ENCODE measurements around the gene CFAP97D2. TPM values are rescaled to one million over a fixed set of nuclear protein-coding genes. Genes with fewer than 3 reads are reported as not detected.

CFAP97D2 gene
- total and polyA plus RNA-seq, 2 of the 13 experiments (the other 11 are each of a cell fraction or from before 2014, with no cell fraction given): not detected

DNA sequence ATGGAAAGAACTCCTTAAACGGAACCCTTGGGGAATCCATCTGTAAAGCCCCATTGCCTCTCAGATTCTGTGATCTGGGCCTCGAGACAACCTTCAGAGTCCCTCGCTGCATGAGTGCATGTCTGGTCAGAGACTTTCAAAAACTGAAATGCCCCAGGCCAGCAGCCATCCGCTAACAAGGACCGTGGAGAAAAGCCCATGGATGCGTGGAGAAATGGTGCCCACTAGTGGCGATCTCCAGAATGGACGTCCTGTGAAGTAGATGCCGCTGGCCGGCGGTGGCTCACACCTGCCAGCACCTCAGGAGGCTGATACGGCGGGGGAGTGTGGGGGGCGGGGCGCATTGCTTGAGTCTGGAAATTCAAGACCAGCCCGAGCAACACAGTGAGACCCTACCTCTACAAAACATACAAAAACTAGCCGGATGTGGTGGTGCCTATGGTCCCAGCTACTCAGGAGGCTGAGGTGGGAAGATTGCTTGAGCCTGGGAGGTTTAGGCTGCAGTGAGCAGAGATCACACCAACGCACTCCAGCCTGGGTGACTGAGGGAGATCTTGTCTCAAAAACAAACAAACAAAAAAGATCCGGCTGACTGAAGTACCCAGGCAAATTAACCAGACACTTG is 47.8 kb downstream of the CFAP97D2 start:
- Histone ChIP-seq H3K79me2 (ENCODE audit: insufficient read depth, low read length) (no peaks in the 10 kb centered on the region), H3K4me1 (ENCODE audit: insufficient read depth, low read length) (no peaks in the 10 kb centered on the region), H4K20me1 (ENCODE audit: insufficient read depth, low read length) (no peaks in the 10 kb centered on the region), H3K4me2 (ENCODE audit: low read depth, low read length) (no peak overlapping the region), H3K9me3 (ENCODE audit: low read length) (no peaks in the 10 kb centered on the region), H3K27ac (ENCODE audit: extremely low read length, insufficient read depth, low read length) (no peak overlapping the region), H3K4me3 (replicated peaks in 1 of 3; ENCODE audit: insufficient read depth in 1 of 3, low read depth in 2 of 3, low read length in 3 of 3) (no peak overlapping the region), H3K9ac (ENCODE audit: insufficient read depth, low read depth, low read length) (no peak overlapping the region), H2AFZ (ENCODE audit: low read length) (no peak overlapping the region), H3K36me3 (replicated peaks in 1 of 2; ENCODE audit: control insufficient read depth in 1 of 2, insufficient read depth in 2 of 2, low read length in 2 of 2) (no peaks in the 10 kb centered on the region), H3K27me3 (ENCODE audit: control insufficient read depth in 1 of 2, insufficient read depth in 2 of 2, low read length in 2 of 2) (peaks cover 6 to 52% of the 10 kb centered on the region in 2 experiments)
- intact Hi-C loops (cut with micrococcal nuclease; ENCODE audit: unreplicated experiment) (loop anchor here (1.0 kb wide), 1 partner anchor 84 kb away; no protein-coding TSS in a partner anchor), in situ Hi-C loops (cut with HindIII; ENCODE audit: extremely low pct_ligation_motif_present, low pct_unique_long_range_greater_than_20kb) (loop anchor here (5.0 kb wide), 1 partner anchor 85 kb away; no protein-coding TSS in a partner anchor)
- ChIA-PET CTCF (ENCODE audit: low intra/inter-chr PET ratio, low total read pairs) (interaction anchor here (0.8 to 1.9 kb wide), 7 partner anchors 83 to 502 kb away, joined by 3 to 12 read pairs (median 4); no protein-coding TSS in a partner anchor), POLR2A (no interaction called here)
- peak; percentile 74 for FAIRE-seq
- BruUV-seq (replicated peaks): no TSS peak
- ATAC-seq: peak; percentile 94
- DNase-seq (ENCODE audit: low spot score): peak; percentile 58
- 1% methylated on average over 13 of the region's 19 CpGs for WGBS (ENCODE audit: low lambda C conversion rate)
- peak; percentile 40 for TF ChIP-seq RBM39 (IDR thresholded peaks at IDR 0.05; ENCODE audit: low read depth, low read length, poor library complexity, severe bottlenecking)
- TF ChIP-seq, protein P1, sequence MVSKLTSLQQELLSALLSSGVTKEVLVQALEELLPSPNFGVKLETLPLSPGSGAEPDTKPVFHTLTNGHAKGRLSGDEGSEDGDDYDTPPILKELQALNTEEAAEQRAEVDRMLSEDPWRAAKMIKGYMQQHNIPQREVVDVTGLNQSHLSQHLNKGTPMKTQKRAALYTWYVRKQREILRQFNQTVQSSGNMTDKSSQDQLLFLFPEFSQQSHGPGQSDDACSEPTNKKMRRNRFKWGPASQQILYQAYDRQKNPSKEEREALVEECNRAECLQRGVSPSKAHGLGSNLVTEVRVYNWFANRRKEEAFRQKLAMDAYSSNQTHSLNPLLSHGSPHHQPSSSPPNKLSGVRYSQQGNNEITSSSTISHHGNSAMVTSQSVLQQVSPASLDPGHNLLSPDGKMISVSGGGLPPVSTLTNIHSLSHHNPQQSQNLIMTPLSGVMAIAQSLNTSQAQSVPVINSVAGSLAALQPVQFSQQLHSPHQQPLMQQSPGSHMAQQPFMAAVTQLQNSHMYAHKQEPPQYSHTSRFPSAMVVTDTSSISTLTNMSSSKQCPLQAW (CRISPR knock-in tag; IDR thresholded peaks at IDR 0.05): 0 out of 2 replicates have a peak, but pooled peaks have one; percentile 34
- TF ChIP-seq ZBTB21 (CRISPR knock-in tag; IDR thresholded peaks at IDR 0.05): no peak
- no peak; the same call in 1 of the 2 replicates for TF ChIP-seq GABPB1 (CRISPR knock-in tag; IDR thresholded peaks at IDR 0.05)
- TF ChIP-seq, protein P2, sequence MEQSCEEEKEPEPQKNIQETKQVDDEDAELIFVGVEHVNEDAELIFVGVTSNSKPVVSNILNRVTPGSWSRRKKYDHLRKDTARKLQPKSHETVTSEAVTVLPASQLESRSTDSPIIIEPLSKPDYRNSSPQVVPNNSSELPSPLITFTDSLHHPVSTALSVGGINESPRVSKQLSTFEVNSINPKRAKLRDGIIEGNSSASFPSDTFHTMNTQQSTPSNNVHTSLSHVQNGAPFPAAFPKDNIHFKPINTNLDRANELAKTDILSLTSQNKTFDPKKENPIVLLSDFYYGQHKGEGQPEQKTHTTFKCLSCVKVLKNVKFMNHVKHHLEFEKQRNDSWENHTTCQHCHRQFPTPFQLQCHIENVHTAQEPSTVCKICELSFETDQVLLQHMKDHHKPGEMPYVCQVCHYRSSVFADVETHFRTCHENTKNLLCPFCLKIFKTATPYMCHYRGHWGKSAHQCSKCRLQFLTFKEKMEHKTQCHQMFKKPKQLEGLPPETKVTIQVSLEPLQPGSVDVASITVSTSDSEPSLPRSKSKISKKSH (CRISPR knock-in tag; IDR thresholded peaks at IDR 0.05; ENCODE audit: borderline replicate concordance): no peak
- TF ChIP-seq, protein P3, sequence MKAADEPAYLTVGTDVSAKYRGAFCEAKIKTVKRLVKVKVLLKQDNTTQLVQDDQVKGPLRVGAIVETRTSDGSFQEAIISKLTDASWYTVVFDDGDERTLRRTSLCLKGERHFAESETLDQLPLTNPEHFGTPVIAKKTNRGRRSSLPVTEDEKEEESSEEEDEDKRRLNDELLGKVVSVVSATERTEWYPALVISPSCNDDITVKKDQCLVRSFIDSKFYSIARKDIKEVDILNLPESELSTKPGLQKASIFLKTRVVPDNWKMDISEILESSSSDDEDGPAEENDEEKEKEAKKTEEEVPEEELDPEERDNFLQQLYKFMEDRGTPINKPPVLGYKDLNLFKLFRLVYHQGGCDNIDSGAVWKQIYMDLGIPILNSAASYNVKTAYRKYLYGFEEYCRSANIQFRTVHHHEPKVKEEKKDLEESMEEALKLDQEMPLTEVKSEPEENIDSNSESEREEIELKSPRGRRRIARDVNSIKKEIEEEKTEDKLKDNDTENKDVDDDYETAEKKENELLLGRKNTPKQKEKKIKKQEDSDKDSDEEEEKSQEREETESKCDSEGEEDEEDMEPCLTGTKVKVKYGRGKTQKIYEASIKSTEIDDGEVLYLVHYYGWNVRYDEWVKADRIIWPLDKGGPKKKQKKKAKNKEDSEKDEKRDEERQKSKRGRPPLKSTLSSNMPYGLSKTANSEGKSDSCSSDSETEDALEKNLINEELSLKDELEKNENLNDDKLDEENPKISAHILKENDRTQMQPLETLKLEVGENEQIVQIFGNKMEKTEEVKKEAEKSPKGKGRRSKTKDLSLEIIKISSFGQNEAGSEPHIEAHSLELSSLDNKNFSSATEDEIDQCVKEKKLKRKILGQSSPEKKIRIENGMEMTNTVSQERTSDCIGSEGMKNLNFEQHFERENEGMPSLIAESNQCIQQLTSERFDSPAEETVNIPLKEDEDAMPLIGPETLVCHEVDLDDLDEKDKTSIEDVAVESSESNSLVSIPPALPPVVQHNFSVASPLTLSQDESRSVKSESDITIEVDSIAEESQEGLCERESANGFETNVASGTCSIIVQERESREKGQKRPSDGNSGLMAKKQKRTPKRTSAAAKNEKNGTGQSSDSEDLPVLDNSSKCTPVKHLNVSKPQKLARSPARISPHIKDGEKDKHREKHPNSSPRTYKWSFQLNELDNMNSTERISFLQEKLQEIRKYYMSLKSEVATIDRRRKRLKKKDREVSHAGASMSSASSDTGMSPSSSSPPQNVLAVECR (CRISPR knock-in tag; IDR thresholded peaks at IDR 0.05; ENCODE audit: borderline replicate concordance): no peak
- no peak for TF ChIP-seq NFRKB (IDR thresholded peaks at IDR 0.05)
- no peak for TF ChIP-seq ZNF264 (CRISPR knock-in tag; IDR thresholded peaks at IDR 0.05)
- TF ChIP-seq ZNF44 (CRISPR knock-in tag; IDR thresholded peaks at IDR 0.05): no peak
- TF ChIP-seq ZFAT (CRISPR knock-in tag; conservative IDR thresholded peaks at IDR 0.05): no peak
- no peak for TF ChIP-seq ATM (IDR thresholded peaks at IDR 0.05; ENCODE audit: borderline replicate concordance)
- TF ChIP-seq PRPF4 (IDR thresholded peaks at IDR 0.05; ENCODE audit: low read depth, low read length, poor library complexity, severe bottlenecking): no peak
- no peak for TF ChIP-seq ZFP82 (CRISPR knock-in tag; IDR thresholded peaks at IDR 0.05; ENCODE audit: borderline replicate concordance)
- TF ChIP-seq PHF5A (CRISPR knock-in tag; IDR thresholded peaks at IDR 0.05; ENCODE audit: low read depth, unreplicated experiment): no peak
- TF ChIP-seq, protein P4, sequence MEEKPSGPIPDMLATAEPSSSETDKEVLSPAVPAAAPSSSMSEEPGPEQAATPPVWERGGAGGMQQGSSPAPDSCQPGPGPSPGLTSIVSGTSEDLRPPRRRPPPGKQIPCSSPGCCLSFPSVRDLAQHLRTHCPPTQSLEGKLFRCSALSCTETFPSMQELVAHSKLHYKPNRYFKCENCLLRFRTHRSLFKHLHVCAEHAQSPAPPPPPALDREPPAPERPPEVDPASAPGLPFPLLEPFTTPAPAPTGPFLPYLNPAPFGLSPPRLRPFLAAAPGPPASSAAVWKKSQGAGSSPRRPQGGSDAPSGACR (CRISPR knock-in tag; IDR thresholded peaks at IDR 0.05): no peak
- TF ChIP-seq ZNF546 (CRISPR knock-in tag; conservative IDR thresholded peaks at IDR 0.05): no peak

All from HepG2 (cell line).